Stimulated activated CD8-positive, alpha-beta memory T cell treated with anti-CD3 and anti-CD28 coated beads, Interleukin-15, amount 100 ng/mL, for 1 hour (primary cell): ENCODE results near the gene UBE2S.
A peak's percentile ranks its signal among the peaks of the same experiment; 100 is the strongest.
"Not testable (repeated sequence)": the region's sequence is repeated elsewhere in the genome, so short reads cannot be mapped to it uniquely, and the experiment has no call there.

Experiments
- DNase-seq: peaks from one replicate; pipeline ENCODE4 v3.0.0-alpha.2; 2020; ENCODE audit warnings: low read depth

The UBE2S gene

DNA sequence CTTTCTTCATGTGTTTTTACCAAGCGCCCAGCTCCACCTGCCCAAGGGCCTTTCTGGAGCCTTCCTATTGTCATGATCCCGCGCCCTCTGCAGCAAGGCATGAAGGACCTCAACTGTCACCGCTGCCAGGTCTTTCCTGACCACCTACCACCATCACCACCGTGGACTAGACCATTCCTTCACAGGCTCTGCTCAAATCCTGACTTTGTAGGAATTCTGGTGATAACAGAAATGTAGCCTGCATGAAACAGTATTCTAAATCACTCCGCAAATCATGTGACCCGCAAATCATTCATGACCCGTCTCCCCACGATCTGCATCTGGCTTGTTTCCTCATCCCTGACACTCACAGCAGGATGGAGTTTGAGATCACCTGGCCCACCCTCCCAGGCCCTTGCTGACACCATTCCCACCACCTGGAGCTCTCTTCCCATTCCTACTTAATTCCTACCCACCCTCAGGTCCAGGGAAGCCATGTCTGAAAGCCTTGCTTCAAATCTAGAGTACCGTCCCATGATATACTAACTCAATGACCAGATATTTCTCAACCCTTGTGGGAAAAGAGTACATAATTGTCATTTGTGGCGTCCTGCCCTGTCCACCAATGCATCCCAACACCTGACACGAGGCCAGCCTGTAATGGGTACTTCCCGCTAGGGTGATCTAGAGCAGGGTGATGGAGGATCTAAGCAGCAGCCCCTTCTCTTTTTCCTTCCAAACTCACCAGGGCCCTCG, 1.3 kb downstream of the UBE2S start:
- no peak for DNase-seq

DNA sequence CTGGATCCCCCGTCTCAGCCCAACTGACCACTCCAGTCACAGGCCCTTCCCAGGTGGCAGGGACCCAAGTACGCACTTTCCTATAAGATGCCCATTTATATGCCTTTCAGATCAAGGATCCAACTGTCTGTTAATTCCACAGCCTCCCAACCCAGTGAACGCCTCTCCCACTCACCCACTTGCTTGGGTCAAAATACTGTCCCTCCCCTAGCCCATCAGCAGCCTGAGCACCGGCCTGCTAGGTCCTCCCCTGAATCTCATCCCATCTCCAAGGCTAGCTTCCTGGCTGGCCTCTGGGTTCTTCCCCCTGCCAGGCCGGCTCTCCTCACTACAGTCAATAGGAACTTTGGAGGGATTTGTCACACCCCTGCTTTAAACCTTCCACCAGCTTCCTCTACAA, 1.9 kb downstream of the UBE2S start:
- DNase-seq: no peak

DNA sequence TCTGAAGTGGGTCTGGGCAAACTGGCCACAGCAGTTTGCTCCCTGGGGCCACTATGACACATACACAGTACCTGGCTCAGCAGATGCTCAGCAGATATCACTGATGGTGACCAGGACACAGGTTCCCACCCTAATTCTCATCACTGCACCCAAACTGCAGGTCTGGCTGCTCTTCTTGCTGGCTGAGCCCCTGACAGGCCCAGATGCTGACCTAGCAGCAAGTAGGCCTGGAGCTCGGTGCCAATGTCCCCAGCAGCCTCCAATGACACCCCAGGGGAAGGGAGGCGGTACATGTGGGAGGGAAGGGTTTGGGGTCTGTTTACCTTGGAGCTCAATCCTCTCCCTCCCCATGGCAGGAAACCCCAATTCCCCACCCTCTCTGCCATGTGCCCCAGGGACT, 5.1 kb downstream of the UBE2S start:
- DNase-seq: no peak

DNA sequence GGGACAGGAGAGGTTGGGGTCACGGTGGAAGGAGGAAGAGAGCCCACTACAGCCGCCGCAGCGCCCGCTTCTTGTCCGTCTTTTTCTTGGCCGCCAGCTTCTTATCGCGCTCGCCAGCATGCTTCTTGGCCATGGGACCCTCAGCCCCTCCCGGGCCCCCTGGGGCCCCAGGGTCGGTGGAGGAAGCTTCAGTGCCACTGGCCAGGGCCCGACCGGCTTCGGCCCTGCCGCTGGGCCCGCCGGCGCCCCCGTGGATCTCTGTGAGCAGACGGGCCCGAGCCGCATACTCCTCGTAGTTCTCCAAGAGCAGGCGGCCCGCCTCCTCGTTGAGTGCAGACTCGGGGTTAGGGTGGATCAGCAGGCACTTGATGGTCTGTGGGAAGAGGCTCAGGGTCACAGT, 6.2 kb downstream of the UBE2S start:
- not testable (repeated sequence) for DNase-seq

DNA sequence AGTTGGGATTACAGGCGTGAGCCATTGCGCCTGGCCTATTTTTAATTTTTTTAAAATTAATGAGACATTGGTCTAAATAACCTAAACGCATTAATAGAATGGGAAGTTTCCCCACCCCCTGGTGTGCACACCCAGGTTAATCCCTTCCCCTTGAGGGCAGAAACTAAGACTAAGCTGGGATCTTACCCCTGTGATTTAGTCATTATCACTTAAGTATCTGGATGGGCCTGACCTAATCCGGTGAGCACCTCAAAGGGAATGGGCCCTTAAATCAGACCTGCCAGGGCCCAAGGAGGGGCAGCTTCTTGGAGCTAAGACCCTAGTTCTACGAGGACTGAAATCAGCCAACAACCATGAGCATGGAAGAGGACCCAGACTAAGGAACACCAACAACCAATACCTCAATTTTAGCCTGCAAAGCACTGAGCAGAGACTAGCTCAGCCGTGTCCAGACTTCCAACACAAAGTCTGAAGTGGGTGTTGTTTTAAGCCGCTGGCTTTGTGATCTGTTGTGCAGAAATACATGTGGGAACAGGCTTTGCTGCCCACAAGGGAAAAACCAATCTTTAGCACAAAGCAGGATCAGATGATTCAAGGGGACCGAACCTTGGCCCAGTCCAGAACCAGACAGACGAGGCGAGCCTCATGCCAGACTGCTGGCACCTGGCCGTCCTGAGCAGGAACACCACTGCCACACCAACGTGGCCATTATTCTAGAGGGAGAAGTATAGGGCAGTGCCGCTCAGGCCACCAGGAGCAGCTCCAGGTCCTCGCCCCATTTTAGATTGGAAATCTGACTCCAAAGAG, 7.1 kb downstream of the UBE2S start:
- no peak for DNase-seq

DNA sequence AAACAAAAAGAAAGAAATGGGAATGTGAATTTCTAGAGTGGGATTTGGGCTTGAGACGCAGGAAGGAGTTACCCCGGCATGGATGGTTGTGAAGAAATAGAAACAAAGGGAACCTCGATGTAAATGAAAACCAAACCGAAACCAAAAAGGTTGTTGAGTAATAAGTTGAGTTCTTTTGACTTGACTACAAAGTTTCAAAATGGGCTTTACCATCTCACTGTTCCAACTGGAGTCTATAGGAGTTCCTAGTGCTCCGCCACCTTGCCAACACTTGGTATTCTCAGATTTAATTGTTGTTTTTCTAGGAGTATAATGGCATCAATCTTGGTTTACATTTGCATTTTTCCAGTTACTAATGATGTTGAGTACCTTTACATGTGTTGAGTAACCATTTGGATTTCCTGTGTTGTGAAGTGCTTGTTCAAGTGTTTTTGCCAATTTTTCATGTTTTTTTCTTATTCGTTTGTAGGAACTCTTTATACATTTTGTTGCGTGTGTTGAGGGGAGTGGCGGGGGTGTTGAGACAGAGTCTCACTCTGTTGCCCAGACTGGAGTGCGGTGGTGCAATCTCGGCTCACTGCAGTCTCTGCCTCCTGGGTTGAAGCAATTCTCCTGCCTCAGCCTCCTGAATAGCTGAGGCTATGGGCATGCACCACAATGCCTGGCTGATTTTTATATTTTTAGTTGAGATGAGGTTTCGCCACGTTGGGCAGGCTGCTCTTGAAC, 9.2 kb downstream of the UBE2S start:
- DNase-seq: no peak

DNA sequence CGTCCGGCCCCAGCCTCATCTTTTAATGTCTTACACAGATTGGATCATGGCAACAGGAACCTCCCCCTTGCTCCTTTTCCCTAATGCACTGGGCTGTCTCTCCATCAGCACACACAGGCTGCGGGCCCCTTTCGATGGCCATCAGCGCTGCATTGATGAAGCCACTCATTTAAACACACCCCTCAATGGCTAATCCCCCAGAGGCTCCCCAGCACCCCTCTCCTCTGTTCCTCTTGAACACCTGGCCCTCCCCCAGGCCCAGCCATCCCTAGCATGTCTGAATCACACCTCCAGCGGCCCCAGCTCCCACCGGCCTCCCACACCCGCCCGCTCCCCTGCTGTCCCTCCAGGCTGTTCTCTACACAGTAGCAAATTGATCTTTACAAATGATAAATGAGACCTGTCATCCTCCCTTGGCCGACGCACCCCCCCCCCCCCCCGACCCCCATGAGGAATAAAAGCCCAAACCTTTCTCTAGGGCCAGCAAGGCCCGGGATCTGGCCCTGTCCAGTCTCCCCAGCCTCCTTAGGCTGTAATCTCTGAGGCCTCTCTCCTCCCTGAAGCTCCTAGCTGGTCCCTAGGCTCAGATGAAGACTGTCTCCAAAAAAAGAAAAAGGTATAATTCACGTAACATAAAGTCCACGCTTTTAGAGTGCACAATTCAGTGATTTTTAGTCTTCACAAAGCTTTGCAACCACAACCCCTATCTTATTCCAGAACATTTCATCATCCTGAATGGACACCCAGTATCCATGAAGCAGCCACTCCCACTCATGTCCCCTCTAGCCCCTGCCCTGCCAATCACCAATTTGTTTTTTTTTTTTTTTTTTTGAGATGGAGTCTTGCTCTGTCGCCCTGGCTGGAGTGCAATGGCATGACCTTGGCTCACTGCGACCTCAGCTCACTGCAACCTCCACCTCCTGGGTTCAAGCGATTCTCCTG, 14.5 kb downstream of the UBE2S start:
- DNase-seq: no peak

DNA sequence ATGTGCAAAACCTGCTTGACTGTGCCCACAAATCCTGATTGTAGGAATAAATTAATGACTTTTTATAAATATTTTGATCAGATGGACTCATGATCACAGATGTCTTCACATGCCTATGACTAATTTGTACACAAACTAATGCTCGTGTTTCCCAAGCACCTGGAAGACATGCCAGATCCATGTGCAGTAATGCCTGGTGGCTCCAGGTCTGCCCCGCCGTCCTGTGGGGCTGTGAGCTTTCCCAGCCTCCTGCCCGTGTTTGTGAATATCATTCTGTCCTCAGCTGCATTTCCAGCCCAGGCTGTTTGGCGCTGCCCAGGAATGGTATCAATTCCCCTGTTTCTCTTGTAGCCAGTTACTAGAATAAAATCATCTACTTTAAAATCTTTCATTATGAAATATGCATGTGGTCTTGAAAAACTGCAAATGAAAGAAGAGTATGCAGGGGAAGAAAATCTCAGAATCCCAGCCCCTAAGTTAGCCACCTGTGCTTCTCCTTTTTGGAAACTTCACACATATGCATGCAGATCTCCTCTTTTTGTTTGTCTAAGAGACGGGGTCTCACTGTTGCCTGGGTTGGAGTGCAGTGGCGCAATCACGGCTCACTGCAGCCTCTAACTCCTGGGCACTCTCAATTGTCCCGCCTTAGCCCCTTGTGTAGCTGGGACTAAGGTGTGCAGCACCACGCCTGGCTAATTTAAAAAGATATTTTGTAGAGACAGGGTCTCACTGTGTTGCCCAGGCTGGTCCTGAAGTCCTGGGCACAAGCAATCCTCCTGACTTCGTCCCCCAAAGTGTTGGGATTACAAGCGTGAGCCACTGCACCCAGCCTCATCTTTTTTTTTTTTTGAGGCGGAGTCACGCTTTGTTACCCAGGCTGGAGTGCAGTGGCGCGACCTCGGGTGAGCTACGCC, 15.6 kb downstream of the UBE2S start:
- no peak for DNase-seq

DNA sequence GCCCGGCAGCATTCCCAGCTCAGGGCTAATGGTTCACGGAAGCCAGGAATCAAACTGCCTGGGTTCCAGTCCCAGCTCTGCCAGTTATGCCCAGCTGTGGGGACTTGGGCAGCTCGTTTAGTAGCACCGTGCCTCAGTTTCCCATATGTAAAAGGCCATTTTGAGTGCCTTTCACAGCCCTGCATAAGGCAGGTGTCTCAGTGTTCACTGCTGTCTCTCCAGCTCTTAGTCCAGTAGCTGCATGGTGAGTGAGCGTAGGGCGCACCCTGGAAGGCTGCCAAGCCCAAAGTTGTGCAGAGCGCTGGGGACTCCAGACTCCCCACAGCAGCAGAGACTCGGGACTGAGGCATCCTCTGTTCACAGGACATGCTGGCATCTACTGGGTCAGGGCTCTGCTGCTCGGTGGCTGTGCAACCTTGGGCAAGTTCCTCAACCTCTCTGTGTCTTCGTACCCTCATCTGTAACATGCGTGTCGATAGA, 16.4 kb downstream of the UBE2S start:
- no peak for DNase-seq

DNA sequence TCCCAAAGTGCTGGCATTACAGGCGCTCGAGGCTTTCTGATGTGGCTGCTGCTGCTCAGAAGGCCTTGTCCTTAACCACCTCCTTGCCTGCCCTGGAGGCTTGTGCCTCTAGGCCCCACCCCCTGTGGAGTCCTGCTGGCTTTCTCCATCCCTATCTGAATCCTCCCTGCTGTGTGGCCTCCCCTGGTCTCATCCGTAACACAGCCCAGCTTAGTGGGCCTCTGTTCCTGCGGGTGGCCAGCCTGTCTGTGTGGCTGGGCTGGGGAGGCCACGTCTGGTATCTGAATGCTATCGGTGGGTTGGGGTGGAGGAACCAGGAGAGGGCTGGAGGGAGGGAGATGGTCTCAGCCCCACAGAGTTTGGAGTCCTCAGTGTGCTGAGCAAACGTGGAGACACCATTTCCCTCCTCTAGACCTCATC, 17.1 kb downstream of the UBE2S start:
- DNase-seq: no peak

DNA sequence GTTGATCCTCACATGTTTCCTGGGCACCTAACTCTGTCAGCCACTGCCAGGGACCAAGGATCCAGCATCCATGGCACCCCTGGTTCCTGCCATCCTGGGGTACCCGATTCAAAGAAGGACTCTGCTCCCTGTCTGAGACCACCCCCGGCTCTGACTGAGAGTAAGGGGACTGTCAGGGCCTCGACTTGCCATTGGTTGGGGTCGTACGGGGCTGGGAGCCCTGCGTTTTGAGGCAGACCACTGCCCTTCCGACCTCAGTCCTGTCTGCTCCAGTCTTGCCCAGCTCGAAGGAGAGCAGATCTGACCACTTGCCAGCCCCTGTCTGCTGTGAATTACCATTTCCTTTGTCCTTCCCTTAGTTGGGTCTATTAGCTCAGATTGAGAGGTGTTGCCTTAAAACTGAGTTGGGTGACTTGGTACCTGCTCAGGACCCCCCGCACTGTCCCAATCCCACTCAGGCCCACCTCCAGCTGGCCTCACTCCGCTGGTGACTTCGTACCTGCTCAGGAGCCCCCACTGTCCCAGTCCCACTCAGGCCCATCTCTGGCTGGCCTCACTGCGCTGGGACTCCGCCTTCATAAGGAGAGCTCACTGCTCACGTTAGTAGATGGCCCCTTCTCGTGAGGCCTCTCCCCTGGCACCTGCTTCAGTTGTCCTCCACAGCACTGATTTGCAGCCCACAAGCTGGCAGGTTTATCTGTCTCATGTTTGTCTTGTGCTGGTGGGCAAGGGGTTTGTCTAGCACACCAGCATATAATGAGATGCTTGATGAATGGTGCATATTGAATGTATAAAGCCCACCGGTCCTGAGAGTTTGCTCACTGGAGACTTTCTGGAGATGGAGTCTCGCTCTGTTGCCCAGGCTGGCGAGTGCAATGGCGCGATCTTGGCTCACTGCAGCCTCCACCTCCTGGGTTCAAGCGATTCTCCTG, 17.9 kb downstream of the UBE2S start:
- DNase-seq: no peak

DNA sequence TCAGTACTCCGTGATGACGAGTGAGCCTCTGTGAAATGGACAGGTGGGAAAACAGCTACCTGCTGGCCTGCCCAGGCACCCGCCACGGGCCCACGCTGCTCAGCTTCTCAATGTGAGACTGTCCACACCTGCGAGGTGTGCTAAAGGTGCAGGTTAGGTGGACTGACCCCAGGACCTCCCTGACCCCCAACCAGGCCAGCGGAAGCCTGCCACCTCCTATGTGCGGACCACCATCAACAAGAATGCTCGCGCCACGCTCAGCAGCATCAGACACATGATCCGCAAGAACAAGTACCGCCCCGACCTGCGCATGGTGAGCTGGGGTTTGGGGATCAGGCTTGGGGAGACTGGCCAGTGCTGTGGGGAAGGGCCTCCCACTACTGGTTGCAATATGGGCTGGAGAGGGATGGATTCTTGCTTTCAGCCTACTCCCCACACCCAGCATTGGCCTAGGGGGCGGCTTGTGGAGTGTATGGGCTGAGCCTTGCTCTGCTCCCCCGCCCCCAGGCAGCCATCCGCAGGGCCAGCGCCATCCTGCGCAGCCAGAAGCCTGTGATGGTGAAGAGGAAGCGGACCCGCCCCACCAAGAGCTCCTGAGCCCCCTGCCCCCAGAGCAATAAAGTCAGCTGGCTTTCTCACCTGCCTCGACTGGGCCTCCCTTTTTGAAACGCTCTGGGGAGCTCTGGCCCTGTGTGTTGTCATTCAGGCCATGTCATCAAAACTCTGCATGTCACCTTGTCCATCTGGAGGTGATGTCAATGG, 19.7 kb downstream of the UBE2S start:
- DNase-seq: no peak

DNA sequence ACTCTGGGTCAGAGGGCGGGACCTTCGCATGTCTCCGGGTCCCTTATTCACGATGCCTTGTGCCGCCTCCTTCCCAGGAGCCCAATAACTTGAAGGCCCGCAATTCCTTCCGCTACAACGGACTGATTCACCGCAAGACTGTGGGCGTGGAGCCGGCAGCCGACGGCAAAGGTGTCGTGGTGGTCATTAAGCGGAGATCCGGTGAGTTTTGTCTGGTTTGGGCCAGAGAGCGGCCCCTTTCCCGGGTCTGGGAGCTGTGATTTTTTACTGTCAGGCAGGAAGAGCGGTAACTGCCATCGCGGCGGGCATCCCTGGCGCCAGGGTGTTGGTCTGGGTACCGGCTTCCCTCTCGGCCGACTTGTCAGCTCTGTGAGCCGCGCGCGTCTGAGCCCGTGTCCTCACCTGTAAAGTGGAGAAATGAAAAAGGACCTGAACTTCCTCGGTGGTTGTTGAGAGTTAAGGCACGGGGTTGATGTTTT, 21.1 kb downstream of the UBE2S start:
- no peak for DNase-seq

DNA sequence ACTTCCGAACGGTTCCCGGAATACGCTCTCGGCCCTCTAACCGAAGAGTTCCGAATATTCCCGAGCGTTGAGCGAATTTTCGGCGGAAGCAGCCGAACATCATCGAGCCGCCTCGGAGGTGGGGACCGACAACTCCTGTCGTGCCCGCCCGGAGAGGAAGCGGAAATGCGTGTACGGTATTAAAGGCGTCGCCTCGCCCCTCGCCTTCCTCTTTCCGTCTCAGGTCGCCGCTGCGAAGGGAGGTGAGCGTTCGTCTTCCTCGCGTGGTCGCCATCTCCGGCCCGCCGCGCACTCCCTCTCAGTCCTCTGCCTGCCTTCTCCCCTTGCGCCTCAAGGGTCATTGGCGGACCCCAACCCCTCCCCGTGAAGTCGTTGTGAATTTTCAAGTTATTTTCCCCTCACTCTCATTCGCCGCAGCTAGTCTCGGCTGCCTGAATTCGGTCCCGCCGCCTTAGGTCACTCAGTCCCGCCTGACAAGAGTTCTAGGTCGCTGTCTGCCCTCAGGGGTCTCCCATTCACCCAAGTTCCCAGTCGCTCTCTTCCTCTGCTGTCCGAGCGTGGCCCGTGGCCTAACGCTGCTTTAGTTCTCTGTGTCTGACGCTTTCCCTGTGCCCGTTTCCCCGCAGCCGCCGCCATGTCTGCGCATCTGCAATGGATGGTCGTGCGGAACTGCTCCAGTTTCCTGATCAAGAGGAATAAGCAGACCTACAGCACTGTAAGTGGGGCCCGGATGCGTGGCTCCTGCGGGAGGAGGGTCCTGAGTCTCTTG, 21.7 kb downstream of the UBE2S start, which contains the start of gene RPL28:
Gene RPL28, plus strand, starts transcription at position 209 of the 769 bp plus-strand sequence. Its CDS starts 426 bp downstream, at position 635.
- DNase-seq: peak; percentile 96

DNA sequence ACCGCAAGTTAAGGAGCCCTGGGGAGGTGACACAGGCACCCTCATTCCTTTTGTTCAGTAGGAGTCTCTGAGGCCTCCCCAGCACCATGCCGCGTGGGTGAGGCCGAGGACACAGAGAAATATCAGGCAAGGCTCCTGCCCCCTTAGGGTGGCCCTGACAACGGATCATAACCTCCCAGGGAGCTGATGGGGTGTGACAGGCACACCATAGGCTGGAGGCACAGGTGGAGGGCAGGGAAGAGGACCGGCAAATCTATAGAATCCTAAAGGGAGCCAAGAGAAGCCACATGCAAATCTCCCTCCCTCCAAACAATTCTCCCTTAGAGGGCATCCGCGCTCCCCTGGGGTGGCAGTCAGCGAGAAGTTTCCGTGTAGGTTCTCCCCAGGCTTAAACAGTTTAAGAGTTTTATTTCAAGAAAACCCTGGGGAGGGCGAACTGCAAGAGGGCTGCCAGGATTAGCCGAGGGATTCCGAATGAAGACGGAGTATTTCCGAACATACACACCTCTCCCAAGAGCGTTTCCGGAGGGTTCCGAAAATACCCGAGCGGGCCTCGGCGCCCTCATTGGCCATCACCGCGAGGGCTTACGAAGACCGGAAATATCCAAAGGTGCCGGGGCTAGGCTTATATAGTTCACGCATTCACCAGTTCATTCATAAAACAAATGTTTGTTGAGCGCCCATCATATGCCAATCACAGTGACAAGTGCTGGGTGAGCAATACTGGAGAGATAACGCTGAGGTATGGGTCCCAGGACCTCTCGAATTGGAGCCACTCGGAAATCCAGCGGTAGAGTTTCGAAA, 22.5 kb downstream of the UBE2S start:
- DNase-seq: peak; percentile 83

DNA sequence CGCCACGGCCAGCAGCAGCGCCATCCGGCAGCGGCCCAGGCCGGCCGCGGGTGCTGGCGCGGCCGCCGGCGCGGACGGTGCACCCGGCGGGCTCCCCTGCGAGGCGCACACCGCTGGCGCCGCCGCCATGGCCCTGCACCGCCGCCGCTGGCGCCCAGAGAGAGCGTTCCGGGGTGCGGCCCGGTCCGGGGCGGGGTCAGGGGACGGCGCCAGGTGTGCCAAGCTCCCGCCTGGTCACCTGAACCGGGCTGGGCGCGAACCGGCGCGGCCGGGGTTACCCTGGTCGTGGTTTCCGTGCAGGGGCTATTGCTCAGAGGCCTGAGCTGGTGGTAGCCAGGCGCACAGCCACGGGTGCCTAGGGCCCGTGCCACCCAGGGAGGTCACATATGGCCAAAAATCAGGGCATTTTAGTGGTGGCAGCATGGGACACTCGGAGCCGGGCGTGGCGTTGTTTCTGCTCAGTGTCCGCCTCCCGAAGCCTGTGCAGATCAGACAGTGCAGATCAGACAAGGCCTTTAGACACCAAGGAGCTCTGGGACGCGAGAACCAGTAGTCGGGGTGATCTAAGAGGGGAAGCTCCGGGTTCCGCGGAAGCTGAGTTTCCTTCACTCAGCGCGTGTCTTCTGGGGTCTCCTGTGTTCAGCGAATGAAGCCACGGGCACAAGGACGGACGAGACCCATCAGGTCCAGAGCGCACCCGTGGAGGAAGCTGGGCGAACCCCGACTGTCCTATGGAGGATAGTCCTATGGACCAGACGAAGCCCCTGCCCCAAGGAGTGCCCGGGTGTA, 23.3 kb downstream of the UBE2S start, which contains the start of gene TMEM238:
Gene TMEM238, minus strand, starts transcription at position 162 of the 789 bp plus-strand sequence. Its CDS starts 33 bp downstream, at position 129.
- no peak for DNase-seq
